ENCODE measurements around the gene MTFR1L. TPM values are rescaled to one million over a fixed set of nuclear protein-coding genes. Genes with fewer than 3 reads are reported as not detected.

MTFR1L gene
- polyA plus RNA-seq, 4 donors, result 87.9 to 106 (median 96.7) TPM

DNA sequence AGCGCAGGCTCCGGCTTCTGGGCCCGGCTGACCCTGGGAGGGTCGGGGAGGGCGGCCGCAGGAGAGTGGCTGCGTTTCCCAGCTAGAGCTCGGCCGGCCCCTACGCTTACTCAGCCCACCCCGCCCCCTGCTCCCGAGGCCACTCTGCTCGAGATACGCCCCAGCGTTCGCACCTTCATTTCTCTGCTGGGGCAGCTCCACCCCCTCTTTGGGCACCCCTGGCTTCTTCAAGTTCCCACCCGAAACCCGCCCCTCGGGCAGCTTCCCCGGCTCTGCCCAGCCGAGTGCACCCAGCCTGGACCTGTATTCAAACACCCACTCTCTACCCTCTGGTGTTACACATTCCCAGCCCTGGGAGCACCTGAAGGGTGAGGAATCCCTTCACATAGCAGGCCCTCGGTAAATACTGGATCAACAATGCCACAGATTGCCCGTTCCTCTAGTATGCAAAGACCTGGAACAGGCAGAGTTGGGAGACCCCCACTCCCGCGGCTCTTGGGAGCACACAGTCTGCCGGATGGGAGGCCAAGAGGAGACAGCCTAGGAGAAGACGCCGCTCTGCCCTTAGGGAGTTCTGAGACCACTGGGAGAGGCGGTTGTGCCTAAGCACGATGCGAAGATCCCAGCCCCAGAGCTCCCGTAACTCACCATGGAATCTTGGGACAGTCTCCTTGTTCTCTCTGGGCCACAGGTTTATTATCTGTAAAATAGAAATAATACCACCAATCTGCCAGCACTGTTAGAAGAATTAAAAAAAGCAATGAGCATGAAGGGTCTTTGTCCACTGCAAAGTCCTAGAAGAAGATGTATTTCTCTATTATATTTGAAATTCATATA lies 56.3 kb downstream of the MTFR1L start:
- no peak for DNase-seq (ENCODE audit: low read depth in 4 of 4, low spot score in 3 of 4)

DNA sequence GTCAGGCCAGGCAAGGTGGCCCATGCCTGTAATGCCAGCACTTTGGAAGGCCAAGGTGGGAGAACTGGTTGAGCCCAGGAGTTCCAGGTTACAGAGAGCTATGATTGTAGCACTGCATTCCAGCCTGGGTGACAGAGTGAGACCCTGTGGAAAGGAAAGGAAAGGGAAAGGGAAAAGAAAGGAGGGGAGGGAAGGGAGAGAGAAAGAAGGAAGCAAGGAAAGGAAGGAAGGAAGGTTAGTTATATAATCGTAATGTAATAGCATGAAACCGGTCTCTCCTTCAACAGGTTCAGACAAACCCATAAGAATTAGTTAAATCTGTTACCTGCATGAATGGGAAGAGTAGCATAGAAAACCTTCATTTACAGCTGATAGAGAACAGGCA lies 56.9 kb downstream of the MTFR1L start:
- DNase-seq (ENCODE audit: low read depth in 4 of 4, low spot score in 3 of 4), result no peak

DNA sequence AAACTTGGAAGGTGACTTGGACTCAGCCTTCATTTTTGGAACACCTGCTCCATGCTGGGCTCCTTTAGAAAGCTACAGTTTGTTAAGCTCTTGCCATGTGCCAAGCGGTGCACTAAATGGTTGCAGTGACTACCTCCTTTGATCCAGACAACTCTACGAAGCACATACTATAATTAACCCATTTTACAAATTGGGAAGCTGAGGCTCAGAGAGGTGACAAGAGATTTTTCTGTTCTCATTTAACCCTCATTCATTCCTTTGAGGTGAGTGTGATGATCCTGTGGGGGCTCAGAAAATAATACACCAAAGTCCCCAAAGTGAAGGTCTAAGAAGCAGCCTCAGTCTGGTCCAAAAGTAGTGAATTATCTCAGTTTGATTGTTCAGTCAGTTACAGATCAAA lies 57.4 kb downstream of the MTFR1L start:
- DNase-seq (ENCODE audit: low read depth in 4 of 4, low spot score in 3 of 4), result no peak

DNA sequence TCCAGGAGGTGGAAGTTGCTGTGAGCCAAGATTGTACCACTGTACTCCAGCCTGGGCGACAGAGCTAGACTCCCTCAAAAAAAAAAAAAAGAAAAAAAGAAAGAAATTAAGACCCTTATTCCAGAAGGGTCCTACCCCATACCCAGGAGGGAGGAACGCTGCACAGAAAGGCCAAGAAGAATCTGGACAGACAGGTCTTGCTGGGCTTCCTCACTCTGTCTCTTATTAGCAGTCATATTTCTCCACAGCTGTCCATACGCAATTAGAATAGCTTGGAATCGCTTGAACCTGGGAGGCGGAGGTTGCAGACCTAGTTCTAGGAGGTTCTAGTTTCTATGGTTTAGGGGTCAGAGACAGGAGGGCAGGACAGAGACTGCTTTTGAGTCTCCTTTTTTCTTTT lies 58.9 kb downstream of the MTFR1L start:
- no peak for DNase-seq (ENCODE audit: low read depth in 4 of 4, low spot score in 3 of 4)

DNA sequence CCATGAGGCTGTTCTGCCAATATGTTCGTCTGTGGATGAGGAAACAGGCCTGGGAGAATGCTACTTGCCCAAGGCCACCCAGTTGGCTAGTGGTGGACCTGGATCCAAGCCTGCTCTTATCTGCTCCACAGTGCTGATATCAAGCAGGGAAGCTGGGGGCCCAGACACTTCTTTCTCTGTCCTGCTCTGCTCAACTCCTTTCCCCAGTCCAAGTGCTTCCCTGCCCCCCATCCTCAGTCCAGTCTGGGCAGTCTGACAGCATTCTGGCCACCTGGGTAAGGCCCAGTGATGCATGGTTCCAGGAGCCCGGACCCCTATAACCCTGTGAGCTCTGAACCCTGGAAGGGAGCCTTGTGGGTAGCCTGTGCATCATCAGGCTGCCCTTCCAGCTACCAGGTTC lies 59.9 kb downstream of the MTFR1L start:
- DNase-seq (ENCODE audit: low read depth in 4 of 4, low spot score in 3 of 4), result no peak

DNA sequence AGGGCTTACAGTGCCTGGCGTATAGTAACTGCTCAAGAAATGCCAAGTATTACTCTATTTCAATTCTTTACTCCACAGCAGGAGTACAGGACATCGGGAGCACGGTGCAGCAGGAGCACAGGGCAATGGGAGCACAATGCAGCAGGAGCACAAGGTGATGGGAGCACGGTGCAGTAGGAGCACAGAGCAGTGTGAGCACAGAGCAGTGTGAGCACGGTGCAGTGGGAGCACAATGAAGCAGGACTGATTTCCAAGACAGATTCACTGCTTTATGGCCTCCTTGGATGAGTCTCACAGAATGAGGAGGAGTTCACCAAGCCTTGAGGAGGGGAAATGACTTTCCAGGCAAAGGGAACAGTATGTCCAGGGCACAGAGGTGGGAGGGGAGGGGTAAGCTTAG lies 60.8 kb downstream of the MTFR1L start:
- DNase-seq (ENCODE audit: low read depth in 4 of 4, low spot score in 3 of 4), result no peak

DNA sequence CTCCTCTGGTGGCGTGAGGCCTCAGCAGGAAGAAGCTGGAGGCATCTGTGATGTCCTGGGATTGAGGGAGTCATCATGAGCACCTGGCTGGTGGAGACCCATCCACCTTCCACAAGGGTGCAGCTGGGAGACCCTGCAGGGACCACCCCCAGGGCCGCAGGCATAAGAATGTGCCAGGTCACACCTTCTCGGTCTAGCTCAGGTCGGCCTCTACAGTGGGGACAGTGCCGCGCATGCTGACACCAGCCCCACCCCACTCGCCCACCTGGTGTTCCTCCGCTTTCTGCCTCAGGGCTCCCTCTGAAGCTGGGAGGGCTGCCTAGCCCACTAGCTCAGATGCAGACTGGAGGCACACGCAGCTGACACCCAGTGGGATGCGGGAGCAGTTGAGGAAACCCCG lies 61.5 kb downstream of the MTFR1L start:
- DNase-seq (ENCODE audit: low read depth in 4 of 4, low spot score in 3 of 4), result no peak

Other genes with a start within 250 kb of the MTFR1L start
- 10 to 100 TPM; 16.2 to 18.7 (median 17.5) TPM for gene MAN1C1, start 203.2 kb upstream of the MTFR1L start, polyA plus RNA-seq (ENCODE audit: insufficient read length in 4 of 4)
- gene SELENON, start 19.8 kb upstream of the MTFR1L start, polyA plus RNA-seq (ENCODE audit: insufficient read length in 4 of 4), result 10 to 100 TPM; 84.6 to 92.8 (median 88.8) TPM
- 1 to 10 TPM; 2.8 to 4.7 (median 4.2) TPM for gene AUNIP, start 39.5 kb downstream of the MTFR1L start, polyA plus RNA-seq (ENCODE audit: insufficient read length in 4 of 4)
- gene PAQR7, start 55.8 kb downstream of the MTFR1L start, polyA plus RNA-seq (ENCODE audit: insufficient read length in 4 of 4), result 10 to 100 TPM; 27.3 to 32.4 (median 30.5) TPM
- 1,000 to 10,000 TPM; 1,142 to 1,361 (median 1,291) TPM for gene STMN1, start 86.5 kb downstream of the MTFR1L start, polyA plus RNA-seq (ENCODE audit: insufficient read length in 4 of 4)
- gene PAFAH2, start 178.1 kb downstream of the MTFR1L start, polyA plus RNA-seq (ENCODE audit: insufficient read length in 4 of 4), result 10 to 100 TPM; 17.1 to 22.2 (median 19.1) TPM
- 1 to 10 TPM; 1.0 to 1.7 (median 1.4) TPM for gene EXTL1, start 201.8 kb downstream of the MTFR1L start, polyA plus RNA-seq (ENCODE audit: insufficient read length in 4 of 4)
- 1 to 10 TPM; 3.1 to 6.8 (median 4.8) TPM for gene SLC30A2, start 226.2 kb downstream of the MTFR1L start, polyA plus RNA-seq (ENCODE audit: insufficient read length in 4 of 4)
- gene TRIM63, start 247.7 kb downstream of the MTFR1L start, polyA plus RNA-seq (ENCODE audit: insufficient read length in 4 of 4), result under 1 TPM; 0.51 to 0.86 (median 0.77) TPM

Measured in right renal pelvis (tissue), 4 donors.